ENCODE results near the gene FREY1.

DNA sequence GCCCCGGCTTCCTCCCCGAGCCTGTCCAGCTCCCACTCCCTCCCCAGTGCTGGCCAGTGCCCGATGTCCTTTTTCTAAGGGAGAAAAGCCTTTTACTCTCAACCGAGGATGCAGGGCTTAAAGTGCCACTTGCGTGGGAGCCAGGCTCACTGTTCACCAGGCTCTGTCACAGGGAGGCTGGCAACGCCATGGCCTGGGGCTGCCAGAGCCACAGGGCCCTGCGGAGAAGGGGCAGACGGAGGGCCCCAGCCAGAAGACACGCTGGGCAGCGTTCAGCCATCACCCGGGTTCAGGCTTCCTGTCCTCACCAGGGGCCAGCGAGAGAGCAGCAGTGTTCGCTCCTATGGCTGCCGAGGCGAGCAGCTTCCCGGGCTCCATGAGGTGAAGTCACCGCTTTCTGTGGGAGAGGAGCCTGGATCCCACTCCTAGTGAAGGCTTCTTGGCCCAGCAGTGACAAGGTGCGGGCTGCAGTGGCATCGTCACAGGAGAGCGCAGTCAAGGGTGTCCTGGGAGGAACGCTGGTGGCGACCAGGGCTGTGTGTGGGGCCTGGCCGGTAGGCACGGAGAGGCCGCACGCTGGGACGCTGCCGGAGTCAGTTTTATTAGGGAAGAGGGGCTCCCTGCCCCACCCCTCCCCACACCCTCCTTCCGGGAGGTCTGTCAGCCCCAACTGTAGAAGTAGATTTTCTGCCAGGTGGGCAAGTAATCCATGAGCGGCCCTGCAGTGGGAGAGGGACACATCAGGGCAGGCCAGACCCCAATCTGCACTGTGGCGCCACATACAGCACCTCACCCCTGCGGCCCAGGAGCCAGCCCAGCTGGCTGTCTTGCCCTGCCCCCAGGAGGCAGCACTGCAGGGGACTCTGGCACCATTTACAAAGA lies 2.8 kb upstream of the FREY1 start:
- TF ChIP-seq, protein P1, sequence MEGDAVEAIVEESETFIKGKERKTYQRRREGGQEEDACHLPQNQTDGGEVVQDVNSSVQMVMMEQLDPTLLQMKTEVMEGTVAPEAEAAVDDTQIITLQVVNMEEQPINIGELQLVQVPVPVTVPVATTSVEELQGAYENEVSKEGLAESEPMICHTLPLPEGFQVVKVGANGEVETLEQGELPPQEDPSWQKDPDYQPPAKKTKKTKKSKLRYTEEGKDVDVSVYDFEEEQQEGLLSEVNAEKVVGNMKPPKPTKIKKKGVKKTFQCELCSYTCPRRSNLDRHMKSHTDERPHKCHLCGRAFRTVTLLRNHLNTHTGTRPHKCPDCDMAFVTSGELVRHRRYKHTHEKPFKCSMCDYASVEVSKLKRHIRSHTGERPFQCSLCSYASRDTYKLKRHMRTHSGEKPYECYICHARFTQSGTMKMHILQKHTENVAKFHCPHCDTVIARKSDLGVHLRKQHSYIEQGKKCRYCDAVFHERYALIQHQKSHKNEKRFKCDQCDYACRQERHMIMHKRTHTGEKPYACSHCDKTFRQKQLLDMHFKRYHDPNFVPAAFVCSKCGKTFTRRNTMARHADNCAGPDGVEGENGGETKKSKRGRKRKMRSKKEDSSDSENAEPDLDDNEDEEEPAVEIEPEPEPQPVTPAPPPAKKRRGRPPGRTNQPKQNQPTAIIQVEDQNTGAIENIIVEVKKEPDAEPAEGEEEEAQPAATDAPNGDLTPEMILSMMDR (conservative IDR thresholded peaks at IDR 0.05; ENCODE audit: low read length), result no peak
- no peak for TF ChIP-seq EZH2phosphoT487 (IDR thresholded peaks at IDR 0.05; ENCODE audit: borderline replicate concordance)

All from Loucy (cell line).